ENCODE results near the gene BMP10.

BMP10 gene

GRCh38 chr2:68913359-68913758 is 42.2 kb upstream of the BMP10 start:
- CTCF ChIA-PET = interaction anchor here (1.0 to 3.5 kb wide), 8 partner anchors 12 to 449 kb away, joined by 3 to 23 read pairs (median 5); no protein-coding TSS in a partner anchor
- POLR2A ChIA-PET = no interaction called here
- no peak for DNase-seq (ENCODE audit: extremely low spot score)
- no peak for TF ChIP-seq CTCF (IDR thresholded peaks at IDR 0.05; ENCODE audit: control extremely low read depth, extremely low read depth, low read depth, missing control alignments)

- POLR2A ChIA-PET = no interaction called here
- CTCF ChIA-PET = interaction anchor here (1.0 to 3.5 kb wide), 7 partner anchors 13 to 448 kb away, joined by 3 to 23 read pairs (median 7); no protein-coding TSS in a partner anchor
- no peak for TF ChIP-seq CTCF (IDR thresholded peaks at IDR 0.05; ENCODE audit: control extremely low read depth, extremely low read depth, low read depth, missing control alignments)
- DNase-seq (ENCODE audit: extremely low spot score) = no peak
Measured at GRCh38 chr2:68912732-68913131, 41.5 kb upstream of the BMP10 start.

GRCh38 chr2:68912111-68912510 is 40.9 kb upstream of the BMP10 start:
- TF ChIP-seq CTCF (IDR thresholded peaks at IDR 0.05; ENCODE audit: control extremely low read depth, extremely low read depth, low read depth, missing control alignments) = no peak
- ChIA-PET POLR2A (no interaction called here), CTCF (interaction anchor here (0.7 to 1.9 kb wide), 9 partner anchors 13 to 449 kb away, joined by 3 to 12 read pairs (median 4); no protein-coding TSS in a partner anchor)

GRCh38 chr2:68911709-68912108 is 40.5 kb upstream of the BMP10 start:
- DNase-seq (ENCODE audit: extremely low spot score) = no peak
- TF ChIP-seq CTCF (IDR thresholded peaks at IDR 0.05; ENCODE audit: control extremely low read depth, extremely low read depth, low read depth, missing control alignments) = no peak
- ChIA-PET CTCF (interaction anchor here (0.7 to 1.9 kb wide), 9 partner anchors 14 to 448 kb away, joined by 3 to 12 read pairs (median 4); no protein-coding TSS in a partner anchor), POLR2A (interaction anchor here (0.5 kb wide), 1 partner anchor 445 kb away, joined by 3 read pairs; the partner anchor contains the start of gene FBXO48)

More at GRCh38 chr2:68912111-68912510, 40.9 kb upstream of the BMP10 start:
- no peak for DNase-seq (ENCODE audit: extremely low spot score)

- ChIA-PET POLR2A (interaction anchor here (0.5 kb wide), 1 partner anchor 444 kb away, joined by 3 read pairs; the partner anchor contains the start of gene FBXO48), CTCF (interaction anchor here (1.0 to 1.9 kb wide), 8 partner anchors 14 to 448 kb away, joined by 3 to 12 read pairs (median 4); no protein-coding TSS in a partner anchor)
- no peak for TF ChIP-seq CTCF (IDR thresholded peaks at IDR 0.05; ENCODE audit: control extremely low read depth, extremely low read depth, low read depth, missing control alignments)
- DNase-seq (ENCODE audit: extremely low spot score) = no peak
Measured at GRCh38 chr2:68911246-68911645, 40.0 kb upstream of the BMP10 start.

- POLR2A ChIA-PET = no interaction called here
- peak; percentile 70 for DNase-seq (ENCODE audit: extremely low spot score)
- TF ChIP-seq CTCF (IDR thresholded peaks at IDR 0.05; ENCODE audit: control extremely low read depth, extremely low read depth, low read depth, missing control alignments) = peak; percentile 90
- CTCF ChIA-PET = interaction anchor here (0.7 to 4.9 kb wide), 27 partner anchors 12 to 448 kb away, joined by 3 to 79 read pairs (median 4); partner anchors contain the start of genes APLF and FBXO48
Measured at GRCh38 chr2:68909793-68910674, 38.8 kb upstream of the BMP10 start.

Measured in GM10248 (cell line).